Measurements from ENCODE around the gene SMIM35.

Gene SMIM35

GRCh38 chr11:118057251-118058145, 29.3 kb downstream of the SMIM35 start:
- DNase-seq (ENCODE audit: low read depth) = no peak

GRCh38 chr11:118056806-118057205, 30.0 kb downstream of the SMIM35 start:
- DNase-seq (ENCODE audit: low read depth) = no peak

GRCh38 chr11:118055966-118056365, 30.8 kb downstream of the SMIM35 start:
- DNase-seq (ENCODE audit: low read depth) = no peak

GRCh38 chr11:118054712-118055640, 31.8 kb downstream of the SMIM35 start:
- DNase-seq (ENCODE audit: low read depth) = no peak

- no peak for DNase-seq (ENCODE audit: low read depth)
Measured at GRCh38 chr11:118052581-118053206, 34.1 kb downstream of the SMIM35 start.

GRCh38 chr11:118051611-118052461, 34.9 kb downstream of the SMIM35 start:
- DNase-seq (ENCODE audit: low read depth) = peak; percentile 53

GRCh38 chr11:118051136-118051610, 35.6 kb downstream of the SMIM35 start:
- no peak for DNase-seq (ENCODE audit: low read depth)

- DNase-seq (ENCODE audit: low read depth) = no peak
Measured at GRCh38 chr11:118050208-118050891, 36.4 kb downstream of the SMIM35 start.

GRCh38 chr11:118049771-118050170, 37.0 kb downstream of the SMIM35 start:
- DNase-seq (ENCODE audit: low read depth) = no peak

- DNase-seq (ENCODE audit: low read depth) = no peak
Measured at GRCh38 chr11:118048472-118049370, 38.0 kb downstream of the SMIM35 start.

- no peak for DNase-seq (ENCODE audit: low read depth)
Measured at GRCh38 chr11:118047749-118048148, 39.0 kb downstream of the SMIM35 start.

GRCh38 chr11:118046964-118047700, 39.6 kb downstream of the SMIM35 start:
- DNase-seq (ENCODE audit: low read depth) = no peak

- no peak for DNase-seq (ENCODE audit: low read depth)
Measured at GRCh38 chr11:118046051-118046963, 40.5 kb downstream of the SMIM35 start.

- no peak for DNase-seq (ENCODE audit: low read depth)
Measured at GRCh38 chr11:118045191-118045590, 41.6 kb downstream of the SMIM35 start.

- no peak for DNase-seq (ENCODE audit: low read depth)
Measured at GRCh38 chr11:118042796-118043195, 44.0 kb downstream of the SMIM35 start.

- DNase-seq (ENCODE audit: low read depth) = no peak
Measured at GRCh38 chr11:118042141-118042540, 44.6 kb downstream of the SMIM35 start.

GRCh38 chr11:118033443-118033842, 53.3 kb downstream of the SMIM35 start:
- DNase-seq (ENCODE audit: low read depth) = no peak

- DNase-seq (ENCODE audit: low read depth) = no peak
Measured at GRCh38 chr11:118028626-118029025, 58.1 kb downstream of the SMIM35 start.
